G401 (cell line): ENCODE data around the gene SP140L. TPM values are rescaled to one million over a fixed set of nuclear protein-coding genes. Genes with fewer than 3 reads are reported as not detected.
"Not testable (repeated sequence)": the region's sequence is repeated elsewhere in the genome, so short reads cannot be mapped to it uniquely, and the experiment has no call there.

Source experiments
- DNase-seq: peaks from one replicate; pipeline ENCODE4 v3.0.0-alpha.2; 2015; ENCODE audit warnings: low spot score
- in situ Hi-C: cut with HindIII; loops from 2 replicates; pipeline ENCODE4 v1.10.0; 2016; ENCODE audit warnings: low sequenced_read_pairs, mixed read lengths
- total RNA-seq: library from RNA; depleted of rRNA; stranded (reverse); fragments of >200 nt; shearing (Covaris generic); gene quantifications from 2 replicates; pipeline ENCODE4 v1.2.3, GENCODE V29; 2014

The SP140L gene
- total RNA-seq, 1 experiment from 2014 or later: 0.07 TPM

GRCh38 chr2:230322561-230323384 is 4.2 kb upstream of the SP140L start:
- in situ Hi-C loops: no loop called here
- DNase-seq: no peak

DNA sequence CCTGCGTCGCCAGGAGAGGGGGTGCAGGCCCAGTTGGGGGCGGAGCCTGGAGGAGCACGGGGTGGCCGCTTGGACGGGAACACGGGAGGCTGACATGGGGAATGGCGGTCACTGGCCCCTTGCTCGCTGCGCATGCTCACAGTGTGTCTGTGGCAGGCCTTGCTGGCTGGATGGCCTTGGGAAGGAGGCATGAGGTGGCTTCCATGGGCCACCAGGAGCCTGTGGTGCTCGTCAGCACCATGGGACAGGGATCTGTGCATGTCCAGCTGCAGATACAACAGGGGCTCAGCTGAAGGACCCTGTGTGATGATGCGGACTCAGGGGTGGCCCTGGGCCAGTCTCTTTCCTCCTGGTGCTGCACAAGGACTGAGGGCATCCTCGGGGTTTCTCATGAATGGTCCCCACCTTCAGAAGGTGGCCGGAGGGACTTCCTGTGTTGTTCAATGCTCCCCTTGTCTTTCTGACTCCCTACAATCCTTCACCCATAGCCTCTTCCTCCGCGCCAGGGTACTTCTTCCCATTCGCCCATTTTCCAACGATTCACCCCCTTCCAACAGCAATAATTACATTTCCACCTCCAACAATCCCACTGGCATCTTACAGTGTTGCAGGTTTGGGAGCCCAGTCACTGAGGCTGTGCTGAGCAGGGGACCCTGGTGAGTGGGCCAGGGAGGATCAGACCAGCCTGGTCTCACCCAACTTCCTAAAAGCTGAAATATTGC is 3.4 kb upstream of the SP140L start:
- DNase-seq: no peak
- in situ Hi-C loops: no loop called here

DNA sequence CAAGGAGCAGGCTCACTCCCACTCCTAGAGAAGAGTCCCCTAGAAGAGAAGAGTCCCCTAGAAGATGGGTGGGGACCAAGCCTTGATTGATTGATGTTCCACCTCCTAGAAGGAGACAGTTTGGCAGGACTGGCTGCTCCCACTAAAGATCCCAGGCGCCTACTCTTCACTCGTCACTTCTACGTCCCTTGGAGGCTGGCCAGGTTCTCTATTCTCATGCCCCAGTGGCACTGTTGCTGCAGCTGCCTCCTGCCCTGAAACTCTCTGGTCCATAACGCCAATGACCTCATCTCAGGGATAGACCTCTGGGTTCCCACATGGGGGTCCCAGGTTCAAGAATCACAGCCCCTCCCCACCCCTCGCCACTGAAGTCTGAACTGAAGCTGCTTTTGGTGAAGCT is 2.5 kb upstream of the SP140L start:
- in situ Hi-C loops: no loop called here
- no peak for DNase-seq

DNA sequence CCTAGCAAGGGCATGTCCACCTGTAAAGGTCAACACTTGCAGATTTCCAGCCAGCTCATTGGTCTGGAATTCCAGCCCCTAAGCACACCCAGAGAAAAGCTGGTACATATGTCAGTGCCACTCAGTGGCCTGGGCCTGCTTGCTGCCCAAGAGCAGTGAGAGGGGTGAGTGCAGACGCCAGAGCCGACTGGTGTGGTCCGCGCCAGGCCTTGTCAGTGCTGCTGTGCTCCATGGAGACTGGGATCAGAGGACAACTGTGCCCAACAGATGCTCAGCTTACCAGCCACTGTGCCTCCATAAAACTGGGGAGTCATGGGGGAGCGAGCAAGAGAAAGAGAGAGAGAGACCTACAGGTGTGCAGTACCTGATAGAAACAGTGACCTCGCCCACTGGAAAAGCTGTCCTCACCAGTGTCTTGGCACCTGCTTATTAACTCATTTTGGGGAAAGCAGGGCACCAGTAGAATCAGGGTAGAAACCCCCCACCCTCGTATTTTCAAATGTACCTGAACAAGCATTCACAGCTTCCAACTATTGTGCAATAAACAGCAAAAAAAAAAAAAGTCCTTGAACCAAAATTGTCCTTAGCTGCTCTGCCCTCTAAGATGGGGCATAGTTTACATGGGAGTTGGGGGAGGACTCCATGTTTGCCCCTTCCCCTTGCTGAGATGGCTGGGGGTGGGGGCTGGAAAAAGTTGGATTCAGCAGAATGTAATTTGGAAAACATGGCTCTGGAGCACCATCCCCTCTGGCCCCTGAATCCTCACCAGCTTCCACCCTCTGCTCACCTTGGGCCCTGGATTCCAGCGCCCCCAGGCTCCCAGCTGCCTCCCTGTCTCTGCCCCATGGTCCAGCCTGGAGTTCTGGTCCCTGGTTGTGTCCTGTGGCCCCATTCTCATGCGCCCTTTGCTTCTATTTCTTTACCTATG is 1.4 kb upstream of the SP140L start:
- in situ Hi-C loops: no loop called here
- no peak for DNase-seq

DNA sequence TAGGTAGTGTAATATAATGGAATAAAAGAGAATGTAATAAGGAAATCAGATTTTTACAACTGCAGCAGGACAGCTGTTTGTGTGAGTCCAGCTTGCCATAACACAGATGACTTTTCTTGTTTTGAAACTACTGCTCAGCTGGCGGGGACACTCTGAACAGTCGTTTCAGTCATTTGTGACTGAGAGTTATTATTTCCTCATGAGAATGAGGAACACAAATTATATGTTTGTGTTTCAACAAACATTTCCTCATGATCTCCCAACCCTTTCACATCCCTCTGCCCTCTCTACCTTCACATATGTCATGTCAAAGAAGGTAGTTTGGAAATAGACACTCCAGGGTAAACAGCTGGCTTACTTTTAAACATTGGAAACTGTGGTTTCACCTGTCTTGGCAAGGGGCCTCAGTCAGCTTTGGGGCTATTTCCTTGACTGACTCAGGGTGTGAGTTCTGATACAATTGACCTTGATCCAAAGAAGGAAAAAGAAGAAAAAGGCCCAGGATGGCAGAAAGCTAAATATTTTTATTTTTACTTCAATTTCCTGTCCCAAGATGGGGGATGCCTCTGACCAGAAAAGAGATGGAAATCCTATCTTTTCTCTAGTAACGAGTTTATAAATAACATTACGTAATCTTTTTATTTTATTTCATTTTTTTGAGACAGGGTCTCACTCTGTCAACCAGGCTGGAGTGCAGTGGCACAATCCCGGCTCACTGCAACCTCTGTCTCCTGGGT is 593 bp downstream of the SP140L start:
- in situ Hi-C loops: no loop called here
- DNase-seq: no peak

- in situ Hi-C loops: no loop called here
- DNase-seq: no peak
Observed at GRCh38 chr2:230328155-230328458, 1.1 kb downstream of the SP140L start.

- DNase-seq: no peak
- in situ Hi-C loops: no loop called here
Observed at GRCh38 chr2:230329946-230330605, 3.1 kb downstream of the SP140L start.

DNA sequence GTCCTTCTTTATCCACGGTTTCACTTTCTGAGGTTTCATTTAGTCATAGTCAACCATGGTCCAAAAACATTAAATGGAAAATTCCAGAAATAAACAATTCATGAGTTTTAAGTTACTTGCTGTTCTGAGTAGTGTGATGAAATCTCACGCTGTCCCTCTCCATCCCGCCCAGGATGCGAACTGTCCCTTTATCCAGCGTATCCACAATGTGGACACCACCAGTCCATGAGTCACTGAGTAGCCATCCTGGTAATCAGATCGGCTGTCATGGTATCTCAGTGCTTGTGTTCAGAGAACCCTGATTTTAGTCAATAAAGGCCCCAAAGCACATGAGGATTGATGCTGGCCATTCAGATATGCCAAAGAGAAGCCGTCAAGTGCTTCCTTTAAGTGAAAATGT is 3.7 kb downstream of the SP140L start:
- in situ Hi-C loops: no loop called here
- DNase-seq: no peak

GRCh38 chr2:230335461-230335863 is 8.5 kb downstream of the SP140L start:
- in situ Hi-C loops: no loop called here

DNA sequence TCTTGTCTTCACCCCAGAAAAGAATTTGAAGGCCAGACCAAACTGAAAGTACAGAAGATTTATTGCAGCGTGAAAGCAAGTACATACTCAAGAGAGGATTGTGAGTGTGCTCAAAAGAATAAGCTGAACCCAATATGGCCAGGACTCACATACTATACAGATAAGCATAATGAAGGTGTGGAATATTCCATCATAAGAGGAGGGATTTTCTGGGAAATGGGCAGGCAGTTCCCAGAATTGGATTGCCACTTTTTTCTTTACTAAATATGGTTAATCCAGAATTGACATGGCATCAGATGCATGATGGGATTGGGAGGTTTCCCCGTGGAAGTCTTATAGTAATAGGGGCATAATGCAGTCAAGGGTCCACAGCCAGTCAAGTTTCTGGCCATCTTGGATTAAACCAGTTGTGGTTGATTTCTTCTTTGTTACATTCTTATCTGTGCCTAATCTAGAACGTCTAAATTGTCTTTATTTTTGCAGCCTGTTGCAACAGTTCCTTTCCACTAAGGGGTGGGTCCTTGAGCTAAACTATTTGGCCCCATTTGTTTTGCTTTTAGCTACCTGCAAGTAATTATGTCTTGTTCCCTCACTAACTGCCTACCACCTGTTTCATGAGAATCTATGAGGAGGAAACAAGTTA is 9.0 kb downstream of the SP140L start:
- in situ Hi-C loops: no loop called here
- DNase-seq: no peak

More at GRCh38 chr2:230335461-230335863, 8.5 kb downstream of the SP140L start:
- DNase-seq: no peak

DNA sequence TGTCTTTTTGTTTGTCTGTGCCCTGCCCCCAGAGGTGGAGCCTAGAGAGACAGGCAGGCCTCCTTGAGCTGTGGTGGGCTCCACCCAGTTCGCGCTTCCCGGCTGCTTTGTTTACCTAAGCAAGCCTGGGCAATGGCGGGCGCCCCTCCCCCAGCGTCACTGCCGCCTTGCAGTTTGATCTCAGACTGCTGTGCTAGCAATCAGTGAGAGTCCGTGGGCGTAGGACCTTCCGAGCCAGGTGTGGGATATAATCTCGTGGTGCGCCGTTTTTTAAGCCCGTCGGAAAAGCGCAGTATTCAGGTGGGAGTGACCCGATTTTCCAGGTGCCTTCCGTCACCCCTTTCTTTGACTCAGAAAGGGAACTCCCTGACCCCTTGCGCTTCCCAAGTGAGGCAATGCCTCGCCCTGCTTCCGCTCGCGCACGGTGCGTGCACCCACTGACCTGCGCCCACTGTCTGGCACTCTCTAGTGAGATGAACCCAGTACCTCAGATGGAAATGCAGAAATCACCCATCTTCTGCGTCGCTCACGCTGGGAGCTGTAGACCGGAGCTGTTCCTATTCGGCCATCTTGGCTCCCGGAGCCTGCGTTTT is 15.0 kb downstream of the SP140L start:
- in situ Hi-C loops, DNase-seq: not testable (repeated sequence)

DNA sequence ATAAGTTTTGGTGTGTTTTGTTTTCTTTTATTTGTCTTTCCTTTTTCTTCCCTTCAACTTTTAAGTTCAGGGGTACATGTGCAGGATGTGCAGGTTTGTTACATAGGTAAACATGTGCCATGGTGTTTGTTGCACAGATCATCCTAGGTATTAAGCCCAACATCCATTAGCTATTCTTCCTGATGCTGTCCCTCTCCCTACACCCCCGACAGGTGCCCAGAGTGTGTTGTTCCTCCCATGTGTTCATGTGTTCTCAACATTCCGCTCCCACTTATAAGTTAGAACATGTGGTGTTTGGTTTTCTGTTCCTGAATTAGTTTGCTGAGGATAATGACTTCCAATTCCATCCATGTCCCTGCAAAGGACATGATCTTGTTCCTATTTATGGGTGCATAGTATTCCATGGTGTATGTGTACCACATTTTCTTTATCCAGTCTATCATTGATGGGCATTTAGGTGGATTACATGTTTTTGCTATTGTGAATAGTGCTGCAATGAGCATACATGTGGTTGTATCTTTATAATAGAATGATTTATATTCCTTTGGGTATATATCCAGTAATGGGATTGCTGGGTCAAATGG is 16.1 kb downstream of the SP140L start:
- in situ Hi-C loops, DNase-seq: not testable (repeated sequence)

DNA sequence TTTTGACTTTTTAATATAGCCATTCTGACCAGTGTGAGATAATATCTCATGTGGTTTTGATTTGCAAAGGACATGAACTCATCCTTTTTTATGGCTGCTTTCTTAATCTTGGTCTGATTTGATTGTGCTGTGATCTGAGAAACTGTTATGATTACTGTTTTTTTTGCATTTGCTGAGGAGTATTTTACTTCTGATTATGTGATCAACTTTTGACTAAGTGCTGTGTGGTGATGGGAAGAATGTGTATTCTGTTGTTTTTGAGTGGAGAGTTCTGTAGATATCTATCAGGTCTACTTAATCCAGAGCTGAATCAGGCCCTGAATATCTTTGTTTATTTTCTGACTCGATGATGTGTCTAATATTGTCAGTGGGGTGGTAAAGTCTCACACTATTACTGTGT is 16.8 kb downstream of the SP140L start:
- no peak for DNase-seq
- in situ Hi-C loops: no loop called here

DNA sequence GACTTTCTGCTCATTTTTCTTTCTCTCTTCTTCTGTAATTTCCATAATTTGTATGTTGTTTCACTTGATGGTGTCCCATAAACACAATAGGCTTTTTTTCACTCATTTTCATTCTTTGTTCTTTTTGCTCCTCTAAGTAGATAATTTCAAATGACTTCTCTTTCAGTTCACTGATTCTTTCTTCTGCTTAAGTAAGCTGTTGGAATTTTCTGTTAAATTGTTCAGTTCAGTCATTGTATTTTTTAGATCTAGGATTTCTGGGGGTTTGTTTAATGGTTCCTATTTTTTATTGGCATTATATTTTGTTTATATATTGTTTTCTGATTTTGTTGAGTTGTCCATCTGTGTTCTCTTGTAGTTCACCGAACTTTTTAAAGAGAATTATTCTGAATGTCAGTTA is 19.5 kb downstream of the SP140L start:
- in situ Hi-C loops: no loop called here

GRCh38 chr2:230346921-230347533 is 20.0 kb downstream of the SP140L start:
- in situ Hi-C loops: no loop called here

More for the DNA sequence above, 19.5 kb downstream of the SP140L start:
- DNase-seq: no peak

GRCh38 chr2:230347659-230348305 is 20.8 kb downstream of the SP140L start:
- no peak for DNase-seq
- in situ Hi-C loops: no loop called here

More at GRCh38 chr2:230346921-230347533, 20.0 kb downstream of the SP140L start:
- no peak for DNase-seq
